ENCODE measurements around the gene CFTR. TPM values are rescaled to one million over a fixed set of nuclear protein-coding genes. Genes with fewer than 3 reads are reported as not detected.

CFTR gene
- total RNA-seq, 1 experiment from 2014 or later = not detected

DNA sequence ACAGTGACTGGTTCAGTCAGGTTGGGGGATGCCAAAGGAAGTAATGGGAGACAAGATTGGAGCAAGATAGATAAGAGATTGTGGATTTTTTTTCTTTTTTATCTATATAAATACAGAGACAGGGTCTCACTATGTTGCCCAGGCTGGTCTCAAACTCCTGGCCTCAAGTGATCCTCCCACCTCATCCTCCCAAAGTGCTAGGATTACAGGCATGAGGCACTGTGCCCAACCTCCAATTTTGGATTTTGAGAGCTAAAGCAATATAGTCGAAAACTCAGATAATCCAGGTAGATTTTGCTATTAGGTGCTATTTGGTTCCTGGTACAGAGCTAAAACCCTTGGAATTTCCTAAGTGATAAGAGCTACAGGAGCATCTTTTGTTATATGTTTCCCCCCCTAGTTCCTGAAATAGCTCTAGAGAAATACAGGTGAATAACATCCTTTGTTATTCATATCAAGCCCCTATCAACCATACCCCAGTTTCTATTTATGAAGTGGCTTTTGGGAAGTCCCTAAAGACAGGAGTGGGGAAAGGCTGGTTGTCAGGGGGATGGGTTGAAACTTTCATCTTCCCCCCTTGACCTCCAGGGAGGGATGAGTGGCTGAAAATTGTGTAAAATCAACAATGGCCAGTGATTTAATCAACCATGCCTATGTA is 151.2 kb downstream of the CFTR start:
- H3K27me3 ChIP-seq (ENCODE audit: insufficient read depth, low read length) = no peaks in the 10 kb centered on the region
- no peak for TF ChIP-seq POLR2A (IDR thresholded peaks at IDR 0.05; ENCODE audit: borderline replicate concordance, extremely low read depth, insufficient read depth, insufficient read length)
- TF ChIP-seq EGR1 (IDR thresholded peaks at IDR 0.05; ENCODE audit: low read depth) = no peak
- no peak for TF ChIP-seq CEBPB (IDR thresholded peaks at IDR 0.05; ENCODE audit: low read depth)
- no peak for TF ChIP-seq TCF7L2 (IDR thresholded peaks at IDR 0.05; ENCODE audit: borderline replicate concordance, extremely low read depth, insufficient read depth, insufficient read length)
- no peak for TF ChIP-seq EZH2 (IDR thresholded peaks at IDR 0.05)
- TF ChIP-seq, protein P1, sequence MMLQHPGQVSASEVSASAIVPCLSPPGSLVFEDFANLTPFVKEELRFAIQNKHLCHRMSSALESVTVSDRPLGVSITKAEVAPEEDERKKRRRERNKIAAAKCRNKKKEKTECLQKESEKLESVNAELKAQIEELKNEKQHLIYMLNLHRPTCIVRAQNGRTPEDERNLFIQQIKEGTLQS (IDR thresholded peaks at IDR 0.05) = no peak
- TF ChIP-seq SIN3A (IDR thresholded peaks at IDR 0.05; ENCODE audit: low read depth) = no peak
- TF ChIP-seq YY1 (IDR thresholded peaks at IDR 0.05; ENCODE audit: extremely low read depth, insufficient replicate concordance, low read depth, low read length) = no peak
- TF ChIP-seq JUND (IDR thresholded peaks at IDR 0.05) = no peak
- no peak for TF ChIP-seq ELF1 (IDR thresholded peaks at IDR 0.05; ENCODE audit: borderline replicate concordance, low read depth)
- TF ChIP-seq, protein P2, sequence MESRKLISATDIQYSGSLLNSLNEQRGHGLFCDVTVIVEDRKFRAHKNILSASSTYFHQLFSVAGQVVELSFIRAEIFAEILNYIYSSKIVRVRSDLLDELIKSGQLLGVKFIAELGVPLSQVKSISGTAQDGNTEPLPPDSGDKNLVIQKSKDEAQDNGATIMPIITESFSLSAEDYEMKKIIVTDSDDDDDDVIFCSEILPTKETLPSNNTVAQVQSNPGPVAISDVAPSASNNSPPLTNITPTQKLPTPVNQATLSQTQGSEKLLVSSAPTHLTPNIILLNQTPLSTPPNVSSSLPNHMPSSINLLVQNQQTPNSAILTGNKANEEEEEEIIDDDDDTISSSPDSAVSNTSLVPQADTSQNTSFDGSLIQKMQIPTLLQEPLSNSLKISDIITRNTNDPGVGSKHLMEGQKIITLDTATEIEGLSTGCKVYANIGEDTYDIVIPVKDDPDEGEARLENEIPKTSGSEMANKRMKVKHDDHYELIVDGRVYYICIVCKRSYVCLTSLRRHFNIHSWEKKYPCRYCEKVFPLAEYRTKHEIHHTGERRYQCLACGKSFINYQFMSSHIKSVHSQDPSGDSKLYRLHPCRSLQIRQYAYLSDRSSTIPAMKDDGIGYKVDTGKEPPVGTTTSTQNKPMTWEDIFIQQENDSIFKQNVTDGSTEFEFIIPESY (IDR thresholded peaks at IDR 0.05; ENCODE audit: extremely low read depth, insufficient replicate concordance, low read length) = no peak
- no peak for TF ChIP-seq ZFX (IDR thresholded peaks at IDR 0.05)
- TF ChIP-seq CBX3 (IDR thresholded peaks at IDR 0.05; ENCODE audit: low read depth) = no peak
- TF ChIP-seq SRF (IDR thresholded peaks at IDR 0.05; ENCODE audit: low read depth) = no peak
- TF ChIP-seq POLR2AphosphoS5 (IDR thresholded peaks at IDR 0.05; ENCODE audit: low read depth, low read length) = no peak
- TF ChIP-seq, protein P3, sequence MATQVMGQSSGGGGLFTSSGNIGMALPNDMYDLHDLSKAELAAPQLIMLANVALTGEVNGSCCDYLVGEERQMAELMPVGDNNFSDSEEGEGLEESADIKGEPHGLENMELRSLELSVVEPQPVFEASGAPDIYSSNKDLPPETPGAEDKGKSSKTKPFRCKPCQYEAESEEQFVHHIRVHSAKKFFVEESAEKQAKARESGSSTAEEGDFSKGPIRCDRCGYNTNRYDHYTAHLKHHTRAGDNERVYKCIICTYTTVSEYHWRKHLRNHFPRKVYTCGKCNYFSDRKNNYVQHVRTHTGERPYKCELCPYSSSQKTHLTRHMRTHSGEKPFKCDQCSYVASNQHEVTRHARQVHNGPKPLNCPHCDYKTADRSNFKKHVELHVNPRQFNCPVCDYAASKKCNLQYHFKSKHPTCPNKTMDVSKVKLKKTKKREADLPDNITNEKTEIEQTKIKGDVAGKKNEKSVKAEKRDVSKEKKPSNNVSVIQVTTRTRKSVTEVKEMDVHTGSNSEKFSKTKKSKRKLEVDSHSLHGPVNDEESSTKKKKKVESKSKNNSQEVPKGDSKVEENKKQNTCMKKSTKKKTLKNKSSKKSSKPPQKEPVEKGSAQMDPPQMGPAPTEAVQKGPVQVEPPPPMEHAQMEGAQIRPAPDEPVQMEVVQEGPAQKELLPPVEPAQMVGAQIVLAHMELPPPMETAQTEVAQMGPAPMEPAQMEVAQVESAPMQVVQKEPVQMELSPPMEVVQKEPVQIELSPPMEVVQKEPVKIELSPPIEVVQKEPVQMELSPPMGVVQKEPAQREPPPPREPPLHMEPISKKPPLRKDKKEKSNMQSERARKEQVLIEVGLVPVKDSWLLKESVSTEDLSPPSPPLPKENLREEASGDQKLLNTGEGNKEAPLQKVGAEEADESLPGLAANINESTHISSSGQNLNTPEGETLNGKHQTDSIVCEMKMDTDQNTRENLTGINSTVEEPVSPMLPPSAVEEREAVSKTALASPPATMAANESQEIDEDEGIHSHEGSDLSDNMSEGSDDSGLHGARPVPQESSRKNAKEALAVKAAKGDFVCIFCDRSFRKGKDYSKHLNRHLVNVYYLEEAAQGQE (IDR thresholded peaks at IDR 0.05; ENCODE audit: low read depth) = no peak
- no peak for TF ChIP-seq RAD21 (IDR thresholded peaks at IDR 0.05; ENCODE audit: low read depth)
- RAD21 ChIA-PET (ENCODE audit: low non-redundant PET in 1 of 2, low total read pairs in 2 of 2, uncharacterized antibody in 2 of 2, unreplicated experiment in 2 of 2) = interaction anchor here in 1 of 2 experiments (0.6 kb wide), 1 partner anchor 21 kb away, joined by 3 read pairs; no protein-coding TSS in a partner anchor
- H3K4me3 ChIP-seq (replicated peaks in 1 of 2; ENCODE audit: low read depth in 1 of 2, low read length in 2 of 2) = no peak overlapping the region
- H3K9me2 ChIP-seq (ENCODE audit: insufficient read depth) = 0 out of 2 replicates have a peak, but pooled peaks cover under 1% of the 10 kb centered on the region
- no peak overlapping the region for H3K9ac ChIP-seq (ENCODE audit: low read length)
- no peaks in the 10 kb centered on the region for H3K4me1 ChIP-seq (ENCODE audit: control insufficient read depth in 1 of 2, insufficient read depth in 2 of 2, low read length in 2 of 2)
- BruUV-seq (replicated peaks) = no TSS peak
- intact Hi-C loops (cut with micrococcal nuclease) = no loop called here
- no peaks in the 10 kb centered on the region for H4K20me1 ChIP-seq (ENCODE audit: insufficient read depth)
- no peak for ATAC-seq
- no peaks in the 10 kb centered on the region for H3K79me2 ChIP-seq (ENCODE audit: insufficient read depth, low read length)
- no peak for DNase-seq (ENCODE audit: low read depth, low spot score)
- no peaks in the 10 kb centered on the region for H3K36me3 ChIP-seq (ENCODE audit: control insufficient read depth in 1 of 2, insufficient read depth in 2 of 2, low read length in 2 of 2)
- POLR2A ChIA-PET = no interaction called here
- CTCF ChIA-PET = no interaction called here
- no peak overlapping the region for H3K4me2 ChIP-seq (ENCODE audit: low read length)
- H2AFZ ChIP-seq (ENCODE audit: low read depth, low read length, poor library complexity, severe bottlenecking) = no peak overlapping the region
- no peaks in the 10 kb centered on the region for H3K9me3 ChIP-seq (ENCODE audit: control insufficient read depth in 1 of 2, insufficient read depth in 1 of 2, low read depth in 1 of 2, low read length in 2 of 2)
- no peak overlapping the region for H3K27ac ChIP-seq (ENCODE audit: low read depth, low read length)
